ENCODE data around the gene IGSF3.
A peak's percentile ranks its signal among the peaks of the same experiment; 100 is the strongest.

Gene IGSF3

DNA sequence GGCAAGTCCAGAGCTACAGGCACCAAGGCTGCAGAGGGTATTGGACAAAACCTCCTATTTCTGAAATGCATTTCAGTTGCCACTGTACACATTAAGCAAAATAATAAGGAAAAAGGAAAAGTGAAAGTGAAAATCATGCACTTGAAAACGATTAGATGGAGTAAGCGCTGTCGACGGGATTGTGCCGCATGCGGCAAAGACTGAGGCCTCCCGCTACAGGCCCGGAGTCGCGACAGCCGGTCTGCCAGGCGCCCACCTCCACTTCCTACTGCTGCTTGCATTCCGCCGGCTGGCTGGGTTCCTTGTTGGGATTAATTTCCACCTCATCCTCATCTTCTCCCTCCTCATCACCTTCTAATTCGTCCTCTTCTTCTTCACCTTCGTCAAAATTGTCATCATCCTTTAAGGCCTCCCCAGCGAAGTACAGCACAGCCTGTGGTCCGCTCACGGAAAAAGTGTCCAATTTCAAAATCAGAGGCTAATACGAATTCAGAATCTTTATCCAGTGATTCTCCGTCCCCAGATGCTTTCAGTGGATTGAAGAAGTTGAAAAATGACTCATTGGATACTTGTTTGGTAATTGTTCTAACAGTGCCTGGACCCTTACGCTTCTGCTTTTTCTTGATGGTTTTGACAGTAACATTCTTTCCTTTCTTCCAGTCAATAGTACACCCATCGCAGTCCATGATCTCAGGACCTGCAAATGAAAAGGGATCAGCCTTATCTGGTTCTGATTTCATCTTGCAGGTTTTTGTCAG, 134.7 kb downstream of the IGSF3 start:
- H3K4me3 Mint-ChIP-seq = no peak overlapping the region
- peaks cover 1% of the 10 kb centered on the region for H3K4me1 Mint-ChIP-seq
- no peak for ATAC-seq (ENCODE audit: low read depth)
- H3K27me3 Mint-ChIP-seq = no peaks in the 10 kb centered on the region
- H3K36me3 Mint-ChIP-seq = peaks cover 36% of the 10 kb centered on the region
- no peak overlapping the region for H3K27ac Mint-ChIP-seq
- H3K9me3 Mint-ChIP-seq = peaks cover 7% of the 10 kb centered on the region
- DNase-seq (ENCODE audit: low spot score in 2 of 2) = no peak

DNA sequence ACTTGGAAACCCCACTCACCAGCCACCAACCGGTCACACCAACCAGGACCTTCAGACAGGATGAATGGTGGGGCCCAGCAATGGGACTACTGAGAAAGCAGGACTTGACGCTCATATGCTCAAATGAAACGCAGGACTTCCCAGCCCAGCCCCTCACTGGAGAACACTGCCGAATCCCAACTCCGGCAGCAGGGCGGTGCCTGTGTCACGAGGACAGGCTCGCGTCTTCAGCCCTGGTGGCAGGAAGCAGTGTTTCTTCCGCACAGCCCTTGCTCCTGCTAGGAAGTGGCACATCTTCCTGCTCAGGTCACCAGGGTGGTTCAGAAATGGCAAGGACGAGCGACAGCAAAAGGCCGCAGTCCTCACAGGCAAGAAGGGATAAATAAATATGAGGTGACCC, 135.6 kb downstream of the IGSF3 start:
- Mint-ChIP-seq H3K4me1 (no peaks in the 10 kb centered on the region), H3K9me3 (peaks cover 7% of the 10 kb centered on the region), H3K27me3 (no peaks in the 10 kb centered on the region), H3K4me3 (no peak overlapping the region), H3K36me3 (peaks cover 36% of the 10 kb centered on the region), H3K27ac (no peak overlapping the region)
- no peak for ATAC-seq (ENCODE audit: low read depth)
- no peak for DNase-seq (ENCODE audit: low spot score in 2 of 2)

DNA sequence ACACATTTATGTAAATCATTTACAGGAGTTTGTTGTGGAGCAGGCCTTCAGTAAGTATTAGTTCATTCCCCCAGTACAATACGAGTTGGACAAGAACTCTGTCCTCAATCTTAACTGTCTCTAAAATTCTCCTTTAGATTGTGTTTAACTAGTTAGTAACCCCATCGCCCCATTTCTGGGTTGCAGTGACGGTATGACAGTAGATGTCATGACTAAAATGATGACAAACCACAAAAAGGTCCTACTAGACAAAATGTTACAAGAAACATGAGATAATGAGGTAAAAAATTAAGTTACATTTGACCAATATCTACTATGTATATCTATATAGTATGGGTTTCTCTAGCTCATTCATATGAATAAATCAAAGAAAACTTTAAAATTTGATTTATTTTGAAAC, 137.9 kb downstream of the IGSF3 start:
- Mint-ChIP-seq H3K27me3 (no peaks in the 10 kb centered on the region), H3K27ac (no peak overlapping the region), H3K9me3 (peaks cover 7% of the 10 kb centered on the region), H3K4me3 (no peak overlapping the region), H3K4me1 (no peaks in the 10 kb centered on the region), H3K36me3 (peaks cover 26% of the 10 kb centered on the region)
- no peak for ATAC-seq (ENCODE audit: low read depth)
- DNase-seq (ENCODE audit: low spot score in 2 of 2) = no peak

DNA sequence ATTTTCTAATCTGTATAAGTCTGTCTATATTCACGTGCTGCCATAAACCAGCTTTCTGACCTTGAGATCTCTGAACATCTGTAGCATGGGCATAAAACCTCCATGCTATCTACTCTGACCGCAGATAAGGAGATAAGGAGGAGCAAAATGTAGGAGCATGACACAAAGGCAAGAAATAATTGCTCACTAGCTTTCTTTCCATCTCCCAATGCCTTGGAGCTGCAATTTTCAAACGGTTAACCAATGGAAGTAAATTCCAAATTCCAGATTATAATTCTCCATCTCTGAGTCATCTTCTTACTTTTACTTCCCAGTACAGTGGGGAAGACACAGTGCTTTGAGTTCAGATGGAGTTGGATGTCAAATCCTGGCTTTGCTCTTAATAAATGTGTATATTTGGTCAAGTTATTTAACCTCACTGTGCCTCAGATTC, 138.3 kb downstream of the IGSF3 start:
- Mint-ChIP-seq H3K4me3 (no peak overlapping the region), H3K9me3 (peaks cover 7% of the 10 kb centered on the region), H3K27me3 (no peaks in the 10 kb centered on the region), H3K27ac (no peak overlapping the region), H3K36me3 (peaks cover 25% of the 10 kb centered on the region), H3K4me1 (no peaks in the 10 kb centered on the region)
- ATAC-seq (ENCODE audit: low read depth) = no peak
- no peak for DNase-seq (ENCODE audit: low spot score in 2 of 2)

DNA sequence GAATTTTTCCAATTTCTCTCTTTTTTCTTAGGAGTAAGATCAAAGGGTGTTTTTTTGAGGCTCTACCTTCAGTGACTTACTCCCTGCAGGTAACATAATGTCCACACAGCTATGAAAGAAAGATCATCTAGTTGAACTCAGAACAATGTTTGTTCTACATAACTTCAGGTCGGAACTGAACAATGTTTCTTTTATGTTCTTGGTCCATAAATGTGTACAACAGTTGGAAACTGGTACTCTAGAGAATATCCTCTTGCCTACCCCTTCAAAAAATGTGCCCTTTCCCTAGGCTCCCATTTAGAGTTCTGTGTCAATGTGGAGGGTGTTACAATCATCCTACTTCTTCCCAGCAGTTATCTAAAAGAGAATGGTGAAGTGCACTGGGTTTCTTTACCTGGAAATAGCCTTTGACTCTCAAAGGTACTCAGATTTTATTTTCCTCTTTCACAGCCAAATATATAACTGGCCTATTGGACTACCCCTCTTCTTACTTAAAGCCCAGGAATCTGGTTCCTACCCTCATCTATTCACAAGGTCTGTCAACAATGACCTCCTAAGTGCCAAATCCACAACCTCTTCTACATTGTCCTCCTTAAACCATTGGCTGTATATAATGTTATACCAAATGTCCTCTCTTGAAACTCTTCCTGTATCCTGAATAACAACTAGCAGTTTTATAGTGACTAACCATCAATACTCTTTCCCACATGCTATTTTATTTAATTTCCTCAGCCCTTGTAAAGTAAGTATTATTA, 139.0 kb downstream of the IGSF3 start:
- peaks cover 7% of the 10 kb centered on the region for H3K9me3 Mint-ChIP-seq
- DNase-seq (ENCODE audit: low spot score in 2 of 2) (no peak), ATAC-seq (ENCODE audit: low read depth) (no peak)
- no peak overlapping the region for H3K4me3 Mint-ChIP-seq
- peaks cover 18% of the 10 kb centered on the region for H3K36me3 Mint-ChIP-seq
- no peak overlapping the region for H3K27ac Mint-ChIP-seq
- H3K4me1 Mint-ChIP-seq = no peaks in the 10 kb centered on the region
- no peaks in the 10 kb centered on the region for H3K27me3 Mint-ChIP-seq

DNA sequence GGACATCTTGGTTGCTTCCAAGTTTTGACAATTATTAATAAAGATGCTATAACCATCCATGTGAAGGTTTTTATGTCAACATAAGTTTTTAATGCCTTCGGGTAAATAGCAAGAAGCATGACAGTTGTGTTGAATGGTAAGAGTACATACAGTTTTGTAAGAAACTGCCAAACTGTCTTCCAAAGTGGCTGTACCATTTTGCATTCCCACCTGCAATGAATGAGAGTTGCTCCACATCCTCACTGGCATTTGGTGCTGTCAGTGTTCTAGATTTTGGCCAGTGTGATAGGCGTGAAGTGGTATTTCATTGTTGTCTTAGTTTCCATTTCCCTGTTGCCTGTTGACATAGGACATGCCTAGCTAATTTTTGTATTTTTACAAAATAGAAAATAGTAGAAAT, 142.1 kb downstream of the IGSF3 start:
- Mint-ChIP-seq H3K27me3 (no peaks in the 10 kb centered on the region), H3K27ac (peak overlapping the region; percentile 13), H3K4me1 (no peaks in the 10 kb centered on the region), H3K4me3 (no peak overlapping the region), H3K9me3 (peaks cover 7% of the 10 kb centered on the region), H3K36me3 (peaks cover 15% of the 10 kb centered on the region)
- no peak for ATAC-seq (ENCODE audit: low read depth)
- no peak for DNase-seq (ENCODE audit: low spot score in 2 of 2)

All from memory B cell (primary cell).